Umbilical cord (tissue), 2 donors: ENCODE results near the gene KLHL5. TPM values are rescaled to one million over a fixed set of nuclear protein-coding genes. Genes with fewer than 3 reads are reported as not detected.
"Not testable (repeated sequence)": the region's sequence is repeated elsewhere in the genome, so short reads cannot be mapped to it uniquely, and the experiment has no call there.

ENCODE experiments used
- DNase-seq: peaks from one replicate; pipeline ENCODE4 v3.0.0-alpha.2; 2015; ENCODE audit warnings: low spot score
- total RNA-seq: library from RNA; depleted of rRNA; stranded (reverse); fragments of >200 nt; gene quantifications from one replicate; pipeline ENCODE4 v1.2.3, GENCODE V29; 2014; ENCODE audit warnings: low replicate concordance; ENCODE audit not compliant: insufficient read depth

The KLHL5 gene
- total RNA-seq, 1 donor from 2014 or later: 30.8 TPM

GRCh38 chr4:39097290-39097689 lies 35.3 kb downstream of the KLHL5 start:
- no peak for DNase-seq

- DNase-seq: no peak
These were observed 40.3 kb downstream of the KLHL5 start for GRCh38 chr4:39102297-39102696.

- DNase-seq: no peak
These were observed 41.3 kb downstream of the KLHL5 start for GRCh38 chr4:39103291-39103690.

DNA sequence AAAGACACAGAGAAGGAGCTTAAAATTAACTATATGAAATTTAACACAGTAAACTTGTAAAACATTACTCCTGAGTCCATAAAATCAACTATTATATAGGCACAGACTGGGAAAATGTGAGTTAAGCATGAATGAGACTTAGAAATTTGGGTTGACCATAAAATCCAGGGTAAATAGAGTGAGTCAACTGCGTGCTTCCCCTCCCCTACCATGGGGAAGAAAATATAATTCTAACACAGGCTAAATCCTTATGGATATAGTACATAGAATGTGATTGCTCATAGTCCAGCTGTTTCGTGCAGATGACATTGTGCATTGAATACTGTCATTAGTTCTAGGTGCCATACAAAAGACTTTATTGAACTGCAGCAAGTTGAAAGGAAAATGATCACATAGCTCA lies 42.2 kb downstream of the KLHL5 start:
- no peak for DNase-seq

GRCh38 chr4:39106011-39106410 lies 44.0 kb downstream of the KLHL5 start:
- DNase-seq: no peak

DNA sequence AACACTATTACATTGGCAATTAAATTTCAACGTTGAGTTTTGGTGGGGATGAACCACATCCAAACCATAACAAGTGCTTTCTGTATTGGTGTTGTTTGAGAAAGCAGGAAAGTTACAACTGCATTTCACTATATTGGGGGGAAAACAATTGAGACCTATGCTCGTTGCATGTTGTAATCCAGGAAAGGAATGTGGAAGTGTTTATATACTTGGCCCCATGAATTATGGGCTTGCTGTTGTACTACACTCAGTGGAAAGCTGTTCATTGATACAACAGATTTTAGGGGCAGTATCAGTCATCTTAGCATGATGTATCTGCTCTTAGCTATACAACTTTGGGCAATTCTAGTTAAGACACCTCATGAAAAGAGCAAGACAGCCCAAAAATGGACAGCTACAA lies 52.4 kb downstream of the KLHL5 start:
- no peak for DNase-seq

DNA sequence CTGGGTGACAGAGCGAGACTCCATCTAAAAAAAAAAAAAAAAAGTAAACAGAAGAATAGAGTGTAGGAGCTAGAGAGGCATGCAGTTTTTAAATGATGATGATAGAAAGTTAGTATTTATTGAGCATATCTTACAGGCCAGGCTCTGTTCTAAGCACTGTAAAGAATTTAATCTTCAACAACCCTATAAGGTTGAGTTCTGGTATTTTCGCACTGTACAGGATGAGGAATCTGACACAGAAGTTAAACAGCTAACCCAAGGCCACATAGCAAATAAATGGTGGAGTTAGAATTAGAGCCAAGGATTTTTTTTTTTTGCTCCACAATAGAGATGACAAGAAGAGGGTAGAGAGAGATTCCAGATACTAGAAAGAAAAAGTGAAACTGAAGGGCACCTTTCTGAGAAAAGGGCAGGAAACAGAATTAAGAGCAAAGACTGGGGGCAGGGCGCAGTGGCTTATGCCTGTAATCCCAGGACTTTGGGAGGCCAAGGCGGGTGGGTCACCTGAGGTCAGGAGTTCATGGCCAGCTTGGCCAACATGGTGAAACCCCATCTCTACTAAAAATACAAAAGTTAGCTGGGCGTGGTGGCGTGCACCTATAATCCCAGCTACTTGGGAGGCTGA lies 56.1 kb downstream of the KLHL5 start:
- no peak for DNase-seq

GRCh38 chr4:39120418-39120817 lies 58.4 kb downstream of the KLHL5 start:
- DNase-seq: no peak

DNA sequence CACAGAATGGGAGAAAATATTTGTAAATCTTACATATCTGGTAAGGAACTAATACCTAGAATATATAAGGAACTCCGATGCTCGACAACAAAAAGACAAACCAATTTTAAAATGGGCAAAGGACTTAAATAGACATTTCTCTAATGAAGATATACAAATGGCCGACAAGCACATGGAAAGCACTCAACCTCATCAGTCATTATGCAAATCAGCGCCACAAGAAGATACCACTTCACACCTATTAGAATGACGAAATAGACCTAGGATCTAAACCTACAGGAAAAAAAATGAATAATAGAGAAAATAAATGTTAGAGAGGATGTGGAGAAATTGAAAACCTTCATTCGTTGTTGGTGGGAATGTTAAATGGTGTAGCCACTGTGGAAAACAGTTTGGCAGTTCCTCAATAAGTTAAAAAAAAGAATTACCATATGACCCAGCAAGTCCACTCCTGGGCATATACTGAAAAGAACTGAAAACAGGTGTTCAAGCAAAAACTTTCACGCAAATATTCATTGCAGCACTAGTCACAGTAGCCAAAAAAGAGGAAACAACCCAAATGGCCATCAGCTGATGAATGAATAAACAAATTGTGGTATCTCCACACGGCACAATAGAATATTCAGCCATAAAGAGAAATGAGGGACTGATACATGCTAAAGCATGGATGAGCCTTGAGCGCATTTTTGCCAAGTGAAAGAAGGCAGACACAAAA lies 63.0 kb downstream of the KLHL5 start:
- no peak for DNase-seq

- no peak for DNase-seq
These were observed 63.6 kb downstream of the KLHL5 start for GRCh38 chr4:39125600-39125985.

GRCh38 chr4:39126256-39127095 lies 64.4 kb downstream of the KLHL5 start:
- DNase-seq: no peak

DNA sequence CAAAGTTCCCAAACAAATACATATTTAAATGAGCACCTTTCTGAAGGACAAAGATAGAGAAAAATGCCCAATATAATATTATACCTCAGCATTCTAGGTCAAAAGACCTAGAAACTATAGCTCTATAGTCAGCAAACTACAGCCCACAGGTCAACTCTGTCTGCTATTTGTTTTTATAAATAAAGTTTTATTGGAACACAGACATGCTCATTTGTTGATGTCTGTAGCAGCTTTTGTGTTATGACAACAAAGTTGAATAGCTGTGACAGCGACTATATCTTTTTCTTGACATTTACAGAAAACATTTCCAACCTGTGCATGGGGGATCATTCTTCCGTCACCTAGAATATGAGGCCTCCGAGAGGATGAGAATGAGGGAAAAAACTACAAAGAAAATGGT lies 71.6 kb downstream of the KLHL5 start:
- no peak for DNase-seq

DNA sequence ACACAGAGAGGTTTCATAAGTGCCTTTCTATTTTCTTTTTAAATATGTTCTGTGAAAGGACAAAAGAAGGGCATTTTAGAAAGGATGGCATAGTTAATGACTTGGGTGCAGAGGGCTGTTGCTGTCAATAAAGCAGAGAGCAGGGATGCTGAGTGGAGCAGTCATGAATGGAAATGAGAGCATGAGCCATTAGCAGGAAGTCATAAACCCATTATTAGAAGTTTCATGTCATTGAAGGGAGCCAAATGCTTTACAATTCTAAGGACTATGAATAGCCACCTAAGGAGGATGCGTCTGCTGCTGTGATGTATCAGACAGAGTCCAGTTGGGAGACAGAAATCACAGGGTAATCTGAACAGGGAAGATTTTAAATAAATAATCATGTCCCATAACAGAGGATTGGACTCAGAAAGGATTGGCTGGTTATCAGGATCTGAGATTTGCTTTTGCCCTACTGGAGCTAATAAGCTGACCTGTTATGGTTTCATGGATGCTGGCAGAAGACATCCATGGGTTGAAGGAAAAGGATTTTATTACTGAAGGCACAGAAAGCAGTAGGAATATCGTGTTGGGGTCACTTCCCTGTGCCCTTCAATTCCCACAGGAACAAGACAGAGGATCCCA lies 72.8 kb downstream of the KLHL5 start:
- DNase-seq: no peak

- DNase-seq: not testable (repeated sequence)
These were observed 76.2 kb downstream of the KLHL5 start for GRCh38 chr4:39138227-39138626.

- DNase-seq: no peak
These were observed 84.2 kb downstream of the KLHL5 start for GRCh38 chr4:39146211-39146610.

DNA sequence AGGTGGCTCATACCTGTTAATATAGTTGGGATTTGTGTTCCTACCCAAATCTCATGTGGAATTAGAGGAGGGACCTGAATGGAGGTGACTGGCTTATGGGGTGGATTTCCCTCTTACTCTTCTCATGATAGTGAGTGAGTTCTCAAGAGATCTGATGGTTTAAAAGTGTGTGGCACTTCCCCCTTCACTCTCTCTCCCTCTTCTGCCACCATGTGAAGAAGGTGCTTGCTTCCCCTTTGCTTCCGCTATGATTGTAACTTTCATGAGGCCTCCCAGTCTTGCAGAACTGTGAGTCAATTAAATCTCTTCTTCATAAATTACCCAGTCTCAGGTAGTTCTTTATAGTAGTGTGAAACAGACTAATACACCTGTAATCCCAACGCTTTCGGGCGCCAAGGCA lies 92.0 kb downstream of the KLHL5 start:
- DNase-seq: no peak

GRCh38 chr4:39157520-39157919 lies 95.5 kb downstream of the KLHL5 start:
- DNase-seq: no peak

DNA sequence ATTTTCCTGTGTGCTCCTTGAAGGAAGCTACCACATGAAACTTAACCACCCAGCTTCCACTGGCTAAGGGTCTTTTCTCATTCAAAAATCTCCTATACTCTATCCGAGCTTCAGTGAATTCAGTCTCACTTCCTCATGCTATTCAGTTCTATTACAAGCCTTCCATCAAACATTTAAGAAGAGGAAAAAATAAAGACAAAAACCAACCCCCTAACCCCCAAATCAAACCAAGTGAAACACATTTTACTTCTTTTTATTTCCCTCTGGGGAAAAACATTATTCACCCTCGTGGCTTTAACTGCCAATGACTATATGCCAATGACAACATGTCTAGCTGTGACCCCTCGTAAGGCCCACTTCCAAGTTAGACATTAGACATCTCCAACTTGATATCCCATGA lies 104.1 kb downstream of the KLHL5 start:
- no peak for DNase-seq

- DNase-seq: no peak
These were observed 104.6 kb downstream of the KLHL5 start for GRCh38 chr4:39166669-39167068.

- DNase-seq: no peak
These were observed 107.4 kb downstream of the KLHL5 start for GRCh38 chr4:39169426-39169825.

DNA sequence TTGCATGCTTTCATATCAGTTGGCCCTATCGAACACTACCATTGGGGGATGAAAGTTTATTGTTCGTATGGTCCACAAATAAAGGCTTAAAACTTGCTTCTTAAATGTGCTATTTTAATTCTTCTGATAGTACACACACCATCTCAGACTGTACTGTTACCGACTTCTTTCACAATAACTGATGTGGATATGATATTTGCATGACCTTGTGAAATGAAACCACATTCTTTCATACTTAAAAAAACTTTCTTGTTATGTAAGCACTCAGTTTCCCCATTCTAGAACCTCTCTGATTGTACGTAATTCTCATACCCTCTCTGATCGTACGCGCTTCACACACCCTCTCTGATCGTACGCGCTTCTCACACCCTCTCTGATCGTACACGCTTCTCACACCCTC lies 108.3 kb downstream of the KLHL5 start:
- no peak for DNase-seq
